HG03108 (cell line): ENCODE results near the gene PTPN22.

ENCODE experiments used
- ATAC-seq: cut with Tn5 transposase; IDR thresholded peaks from one replicate; pipeline ENCODE4 v1.9.1; 2021; ENCODE audit warnings: moderate library complexity; ENCODE audit not compliant: unreplicated experiment

Gene PTPN22

DNA sequence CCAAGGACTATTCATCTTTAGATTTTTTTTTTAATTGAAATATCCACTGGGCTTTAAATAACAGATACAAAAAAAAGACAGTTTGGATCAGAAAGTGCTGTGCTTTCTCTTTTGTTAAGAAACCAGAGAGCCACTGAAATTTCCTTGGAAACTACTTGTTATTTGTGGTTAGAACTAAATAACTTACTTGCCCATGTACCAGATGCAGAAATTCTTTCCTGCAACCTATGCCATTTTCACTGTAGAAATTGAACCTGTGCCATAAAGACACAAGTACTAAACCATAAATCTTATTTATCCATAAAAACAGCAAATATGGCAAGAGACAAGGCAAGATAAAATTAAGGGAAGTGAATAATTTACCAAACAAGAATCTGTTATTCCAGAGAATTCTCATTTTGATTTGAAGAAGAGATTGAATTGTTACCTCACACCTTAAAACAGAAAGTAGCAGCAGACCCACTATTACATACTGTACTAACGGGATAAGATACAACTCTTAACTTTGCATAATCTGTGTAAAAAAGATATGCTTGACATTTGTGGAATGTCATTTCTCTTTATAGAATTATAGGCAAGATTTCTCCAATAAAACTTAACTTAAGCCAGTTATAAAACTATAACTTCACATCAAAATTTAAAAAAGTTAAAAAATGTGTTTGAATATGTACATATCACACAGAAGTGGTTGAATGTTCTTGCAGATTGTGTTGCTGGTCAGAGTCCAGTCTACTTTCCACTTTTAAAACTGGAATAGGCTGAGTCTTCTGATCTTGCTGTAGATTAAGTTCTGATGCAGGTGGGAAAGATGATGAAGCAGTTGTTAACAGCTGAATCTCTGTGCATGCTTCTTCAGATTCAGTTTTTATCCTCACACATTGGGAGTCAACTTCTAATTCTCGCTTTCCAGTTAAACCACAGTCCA lies 105.9 kb downstream of the PTPN22 start:
- no peak for ATAC-seq
